Measurements from ENCODE around the gene C11orf91.

- TF ChIP-seq CTCF (conservative IDR thresholded peaks at IDR 0.05; ENCODE audit: low read depth, low read length) (no peak), RAD21 (IDR thresholded peaks at IDR 0.05; ENCODE audit: low read length) (no peak), RFX5 (IDR thresholded peaks at IDR 0.05; ENCODE audit: low read depth, low read length) (no peak), RCOR1 (IDR thresholded peaks at IDR 0.05; ENCODE audit: insufficient replicate concordance, low read length) (no peak), SMC3 (IDR thresholded peaks at IDR 0.05; ENCODE audit: low read depth, low read length) (no peak), BHLHE40 (IDR thresholded peaks at IDR 0.05; ENCODE audit: low read depth, low read length) (no peak), POLR2A (IDR thresholded peaks at IDR 0.05; ENCODE audit: low read depth, low read length) (peak; percentile 58), MXI1 (IDR thresholded peaks at IDR 0.05; ENCODE audit: borderline replicate concordance, low read depth, low read length) (no peak), CEBPB (IDR thresholded peaks at IDR 0.05; ENCODE audit: low read depth, low read length) (no peak), CHD1 (IDR thresholded peaks at IDR 0.05; ENCODE audit: low read depth, low read length) (peak; percentile 62; the same call in 1 of the 2 replicates)
These were observed 34.0 kb upstream of the C11orf91 start for GRCh38 chr11:33734441-33735270.

Measured in IMR-90 (cell line).